Measurements from ENCODE around the gene R3HDML. TPM values are rescaled to one million over a fixed set of nuclear protein-coding genes. Genes with fewer than 3 reads are reported as not detected.

Gene R3HDML
- total RNA-seq, 1 donor from 2014 or later = not detected

DNA sequence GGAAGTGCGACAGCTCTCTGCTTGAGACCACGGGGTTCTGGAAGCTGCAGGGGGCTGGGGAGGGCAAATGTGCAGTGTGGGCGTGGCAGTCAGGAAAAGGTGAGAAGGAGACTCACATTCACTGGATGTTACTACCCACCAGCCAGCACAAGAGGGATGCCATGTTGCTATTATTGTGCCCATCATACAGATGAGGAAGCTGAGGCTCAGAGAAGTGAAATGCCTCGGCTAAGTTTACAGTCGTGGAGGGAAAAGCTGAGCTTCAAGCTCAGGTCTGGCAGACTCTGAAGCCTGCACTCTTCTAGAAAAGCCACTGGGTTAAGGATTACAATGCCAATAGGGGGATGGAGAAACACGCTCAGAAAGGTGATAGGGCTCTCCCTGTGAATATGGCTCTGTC is 53.0 kb downstream of the R3HDML start:
- Histone ChIP-seq H3K27ac (ENCODE audit: low read depth, low read length) (no peak overlapping the region), H3K9ac (ENCODE audit: low read depth in 1 of 3, low read length in 3 of 3) (no peak overlapping the region), H3K9me3 (ENCODE audit: control insufficient read depth in 3 of 3, low read length in 3 of 3) (no peaks in the 10 kb centered on the region), H3K4me1 (ENCODE audit: control insufficient read depth in 3 of 3, insufficient read depth in 3 of 3, low read length in 3 of 3) (peaks cover 0 to 5% (median 3%) of the 10 kb centered on the region in 3 donors), H3K4me3 (ENCODE audit: low read length in 3 of 3) (no peak overlapping the region), H3K27me3 (ENCODE audit: control insufficient read depth in 3 of 3, insufficient read depth in 3 of 3, low read length in 3 of 3) (peaks cover 7 to 27% (median 22%) of the 10 kb centered on the region in 3 donors), H3K36me3 (ENCODE audit: control insufficient read depth in 3 of 3, insufficient read depth in 3 of 3, low read length in 3 of 3) (no peaks in the 10 kb centered on the region)

DNA sequence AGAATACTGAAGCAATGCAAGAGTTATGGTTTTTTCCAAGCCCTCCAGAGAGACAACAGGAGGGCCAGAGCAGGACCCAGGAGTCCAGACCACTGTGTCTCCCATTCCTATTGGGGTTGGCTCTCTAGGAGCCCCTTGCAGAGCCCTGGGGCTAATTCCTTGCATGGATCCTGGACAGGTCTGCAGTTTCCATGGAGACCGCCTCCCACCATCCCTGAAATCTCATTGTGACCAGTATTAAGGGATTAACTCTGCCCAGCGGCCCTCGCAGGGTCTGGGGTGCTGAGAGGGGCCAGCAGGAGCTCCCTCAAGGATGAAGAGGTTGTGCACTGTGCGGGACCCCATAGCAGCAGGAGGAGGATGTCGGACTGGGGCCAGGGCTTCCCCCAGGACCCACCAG is 53.4 kb downstream of the R3HDML start:
- H3K27me3 ChIP-seq (ENCODE audit: control insufficient read depth in 3 of 3, insufficient read depth in 3 of 3, low read length in 3 of 3) = peaks cover 10 to 27% (median 22%) of the 10 kb centered on the region in 3 donors
- peaks cover 0 to 5% (median 3%) of the 10 kb centered on the region in 3 donors for H3K4me1 ChIP-seq (ENCODE audit: control insufficient read depth in 3 of 3, insufficient read depth in 3 of 3, low read length in 3 of 3)
- no peak overlapping the region for H3K9ac ChIP-seq (ENCODE audit: low read depth in 1 of 3, low read length in 3 of 3)
- H3K27ac ChIP-seq (ENCODE audit: low read depth, low read length) = no peak overlapping the region
- no peaks in the 10 kb centered on the region for H3K9me3 ChIP-seq (ENCODE audit: control insufficient read depth in 3 of 3, low read length in 3 of 3)
- H3K36me3 ChIP-seq (ENCODE audit: control insufficient read depth in 3 of 3, insufficient read depth in 3 of 3, low read length in 3 of 3) = no peaks in the 10 kb centered on the region
- H3K4me3 ChIP-seq (ENCODE audit: low read length in 3 of 3) = no peak overlapping the region

DNA sequence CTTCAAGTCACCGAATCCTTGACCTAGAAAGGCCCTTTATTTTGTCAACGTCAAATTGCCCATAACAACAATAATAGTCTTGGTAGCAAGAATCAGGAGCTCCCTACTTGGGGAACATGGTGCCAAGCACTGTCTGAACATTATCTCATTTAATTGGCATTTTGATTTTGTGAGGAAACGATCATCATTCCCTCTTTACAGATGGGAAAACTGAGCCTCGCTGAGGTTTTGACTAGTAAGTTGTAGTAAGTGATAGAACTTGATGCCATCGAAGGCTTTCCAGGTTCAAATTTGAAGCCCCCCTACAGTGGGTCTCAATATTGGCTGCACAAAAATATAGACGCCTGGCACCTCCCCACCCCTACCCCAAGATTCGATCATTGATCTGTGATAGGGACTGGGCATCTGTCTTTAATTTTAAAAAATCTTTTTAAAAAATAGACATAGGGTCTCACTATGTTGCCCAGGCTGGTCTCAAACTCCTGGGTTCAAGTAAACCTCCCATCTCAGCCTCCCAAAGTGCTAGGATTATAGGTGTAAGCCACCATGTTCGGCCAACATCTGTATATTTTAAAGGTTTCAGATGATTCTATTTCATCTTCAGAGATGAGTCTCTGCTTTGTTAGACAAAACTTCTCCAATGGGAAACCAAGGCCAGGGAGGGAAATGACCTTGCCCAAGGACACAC is 55.4 kb downstream of the R3HDML start:
- Histone ChIP-seq H3K9ac (ENCODE audit: low read depth in 1 of 3, low read length in 3 of 3) (no peak overlapping the region), H3K4me3 (ENCODE audit: low read length in 3 of 3) (no peak overlapping the region), H3K9me3 (ENCODE audit: control insufficient read depth in 3 of 3, low read length in 3 of 3) (no peaks in the 10 kb centered on the region), H3K27me3 (ENCODE audit: control insufficient read depth in 3 of 3, insufficient read depth in 3 of 3, low read length in 3 of 3) (peaks cover 14 to 36% (median 22%) of the 10 kb centered on the region in 3 donors), H3K27ac (ENCODE audit: low read depth, low read length) (no peak overlapping the region), H3K4me1 (ENCODE audit: control insufficient read depth in 3 of 3, insufficient read depth in 3 of 3, low read length in 3 of 3) (peaks cover 0 to 5% (median 3%) of the 10 kb centered on the region in 3 donors), H3K36me3 (ENCODE audit: control insufficient read depth in 3 of 3, insufficient read depth in 3 of 3, low read length in 3 of 3) (no peaks in the 10 kb centered on the region)

DNA sequence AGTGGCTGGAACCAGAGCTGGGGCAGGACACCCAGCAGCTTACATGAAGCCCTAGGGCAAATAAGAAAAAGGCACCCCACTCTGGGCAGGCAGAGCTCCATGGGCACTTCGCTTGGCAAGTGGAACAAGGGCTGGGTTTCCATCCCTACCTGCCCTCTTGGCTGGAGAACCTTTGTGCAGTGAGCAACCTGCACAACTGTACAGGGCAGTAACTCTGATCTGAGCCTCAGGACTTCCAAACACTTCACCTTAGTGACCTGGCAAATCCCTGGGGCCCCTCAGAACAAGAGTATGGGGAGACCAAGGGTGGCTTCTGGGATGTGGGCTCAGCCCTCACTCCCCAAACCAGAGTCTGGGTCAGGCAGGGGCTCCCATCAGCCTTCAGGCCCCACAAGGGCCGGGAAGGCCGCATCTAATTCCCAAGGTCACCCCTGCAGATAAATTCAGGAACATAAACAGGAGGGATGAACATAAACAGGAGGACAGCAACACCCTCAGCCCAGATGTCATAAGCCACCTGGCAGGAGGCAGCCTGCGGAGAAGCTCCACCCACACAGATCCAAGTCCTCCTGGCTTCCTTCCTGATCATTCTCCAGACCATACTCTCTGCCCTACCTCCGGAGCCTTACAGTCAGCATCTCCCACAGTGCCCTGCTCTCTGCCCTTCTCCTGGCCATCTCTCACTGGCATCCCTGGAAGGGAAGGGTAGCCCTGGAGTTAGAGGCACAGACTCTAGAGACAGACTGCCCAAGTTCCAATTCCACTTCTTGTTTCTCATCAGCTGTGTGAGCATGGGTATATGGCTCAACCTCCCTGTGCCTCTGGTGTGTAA is 56.1 kb downstream of the R3HDML start:
- Histone ChIP-seq H3K4me3 (ENCODE audit: low read length in 3 of 3) (no peak overlapping the region), H3K9ac (ENCODE audit: low read depth in 1 of 3, low read length in 3 of 3) (no peak overlapping the region), H3K4me1 (ENCODE audit: control insufficient read depth in 3 of 3, insufficient read depth in 3 of 3, low read length in 3 of 3) (peaks cover 0 to 5% (median 3%) of the 10 kb centered on the region in 3 donors), H3K9me3 (ENCODE audit: control insufficient read depth in 3 of 3, low read length in 3 of 3) (no peaks in the 10 kb centered on the region), H3K27me3 (ENCODE audit: control insufficient read depth in 3 of 3, insufficient read depth in 3 of 3, low read length in 3 of 3) (peaks cover 14 to 33% (median 21%) of the 10 kb centered on the region in 3 donors), H3K36me3 (ENCODE audit: control insufficient read depth in 3 of 3, insufficient read depth in 3 of 3, low read length in 3 of 3) (no peaks in the 10 kb centered on the region), H3K27ac (ENCODE audit: low read depth, low read length) (no peak overlapping the region)

DNA sequence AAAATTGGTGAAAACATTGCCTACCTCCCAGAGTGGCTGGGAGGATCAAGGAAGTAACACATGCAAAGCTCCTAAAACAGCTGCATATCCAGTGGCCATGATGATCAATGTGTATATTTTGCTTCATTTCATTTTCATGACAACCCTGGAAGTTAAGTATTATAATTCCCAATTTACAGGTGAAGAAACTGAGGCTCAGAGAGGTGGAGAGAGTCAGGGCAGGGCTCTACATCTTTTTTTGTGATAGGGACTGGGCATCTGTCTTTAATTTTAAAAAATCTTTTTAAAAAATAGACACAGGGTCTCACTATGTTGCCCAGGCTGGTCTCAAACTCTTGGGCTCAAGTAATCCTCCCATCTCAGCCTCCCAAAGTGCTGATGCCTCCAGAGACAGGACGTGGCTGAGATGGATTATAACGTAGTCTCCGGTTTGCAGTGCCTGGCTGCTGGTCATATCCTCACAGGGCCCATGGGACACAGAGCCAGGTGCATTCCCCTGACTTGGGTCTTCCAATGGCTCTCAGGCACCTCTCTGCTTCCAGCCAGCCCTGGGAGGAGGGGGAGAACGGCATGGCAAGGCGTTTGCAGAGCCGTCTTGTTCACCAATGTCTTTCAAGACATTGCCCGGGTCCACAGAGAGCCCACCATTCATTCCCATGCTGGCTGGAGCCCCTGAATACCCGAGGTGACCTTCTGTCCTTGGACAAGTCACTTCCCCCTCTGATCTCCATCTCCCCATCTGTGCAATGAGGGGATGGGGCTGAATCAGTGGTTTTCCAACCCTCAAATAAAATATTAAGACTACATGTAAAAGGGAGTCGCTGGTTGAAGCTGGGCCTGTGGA is 57.0 kb downstream of the R3HDML start:
- Histone ChIP-seq H3K4me1 (ENCODE audit: control insufficient read depth in 3 of 3, insufficient read depth in 3 of 3, low read length in 3 of 3) (no peaks in the 10 kb centered on the region), H3K4me3 (ENCODE audit: low read length in 3 of 3) (no peak overlapping the region), H3K27me3 (ENCODE audit: control insufficient read depth in 3 of 3, insufficient read depth in 3 of 3, low read length in 3 of 3) (peaks cover 8 to 25% (median 15%) of the 10 kb centered on the region in 3 donors), H3K9ac (ENCODE audit: low read depth in 1 of 3, low read length in 3 of 3) (no peak overlapping the region), H3K27ac (ENCODE audit: low read depth, low read length) (no peak overlapping the region), H3K36me3 (ENCODE audit: control insufficient read depth in 3 of 3, insufficient read depth in 3 of 3, low read length in 3 of 3) (no peaks in the 10 kb centered on the region), H3K9me3 (ENCODE audit: control insufficient read depth in 3 of 3, low read length in 3 of 3) (no peaks in the 10 kb centered on the region)

DNA sequence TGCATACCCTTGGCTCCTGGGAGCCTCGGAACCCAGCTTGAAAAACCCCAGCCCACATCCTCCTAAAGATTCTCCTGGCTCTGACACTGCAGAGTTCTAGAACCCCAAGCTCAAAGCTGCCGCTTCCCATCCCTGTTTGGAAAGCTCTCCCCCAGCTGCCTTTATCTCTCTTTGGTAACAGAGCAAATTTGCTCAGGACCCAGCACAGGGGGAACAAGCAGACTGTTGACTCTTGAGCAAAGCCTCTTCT is 57.5 kb downstream of the R3HDML start:
- no peaks in the 10 kb centered on the region for H3K9me3 ChIP-seq (ENCODE audit: control insufficient read depth in 3 of 3, low read length in 3 of 3)
- no peaks in the 10 kb centered on the region for H3K4me1 ChIP-seq (ENCODE audit: control insufficient read depth in 3 of 3, insufficient read depth in 3 of 3, low read length in 3 of 3)
- peaks cover 9 to 19% (median 9%) of the 10 kb centered on the region in 3 donors for H3K27me3 ChIP-seq (ENCODE audit: control insufficient read depth in 3 of 3, insufficient read depth in 3 of 3, low read length in 3 of 3)
- no peaks in the 10 kb centered on the region for H3K36me3 ChIP-seq (ENCODE audit: control insufficient read depth in 3 of 3, insufficient read depth in 3 of 3, low read length in 3 of 3)
- H3K4me3 ChIP-seq (ENCODE audit: low read length in 3 of 3) = no peak overlapping the region
- no peak overlapping the region for H3K27ac ChIP-seq (ENCODE audit: low read depth, low read length)
- no peak overlapping the region for H3K9ac ChIP-seq (ENCODE audit: low read depth in 1 of 3, low read length in 3 of 3)

DNA sequence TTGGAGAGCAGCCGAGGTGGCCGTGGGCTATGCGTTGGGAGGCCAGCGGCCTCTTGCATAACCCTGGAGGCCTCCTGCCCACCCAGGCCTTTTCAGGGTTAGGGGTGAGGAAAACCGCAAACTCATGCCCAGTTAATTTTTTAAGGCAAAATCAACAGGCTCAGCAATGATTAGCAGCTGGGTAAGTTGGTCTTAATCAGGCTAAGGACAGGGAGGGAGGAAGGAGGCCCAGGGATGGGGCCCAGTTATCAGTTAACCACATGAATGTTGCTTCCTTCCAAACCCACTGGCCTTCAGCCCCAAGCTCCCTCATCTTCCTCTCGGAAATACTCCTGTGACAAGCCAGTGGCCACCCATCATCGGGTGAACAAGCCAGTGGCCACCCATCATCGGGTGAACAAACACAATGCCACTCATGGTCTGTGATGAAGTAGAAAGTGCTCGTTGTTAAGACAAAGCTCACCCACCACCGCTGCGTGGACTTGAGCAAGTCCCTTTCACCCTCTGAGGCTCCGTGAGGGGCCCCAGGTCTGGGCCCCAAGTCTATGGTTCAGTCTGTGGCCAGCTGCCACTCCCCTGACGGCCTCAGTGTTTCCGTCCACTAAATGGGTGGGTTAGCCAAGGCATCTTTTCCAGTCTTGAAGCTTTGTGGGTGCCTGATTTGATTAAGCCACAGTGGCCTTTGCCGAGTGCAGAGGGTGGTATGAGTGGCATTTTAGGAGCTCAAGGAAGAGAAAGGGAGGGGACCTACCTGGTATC is 58.0 kb downstream of the R3HDML start:
- Histone ChIP-seq H3K9me3 (ENCODE audit: control insufficient read depth in 3 of 3, low read length in 3 of 3) (no peaks in the 10 kb centered on the region), H3K36me3 (ENCODE audit: control insufficient read depth in 3 of 3, insufficient read depth in 3 of 3, low read length in 3 of 3) (no peaks in the 10 kb centered on the region), H3K27me3 (ENCODE audit: control insufficient read depth in 3 of 3, insufficient read depth in 3 of 3, low read length in 3 of 3) (peaks cover 5 to 15% (median 12%) of the 10 kb centered on the region in 3 donors), H3K27ac (ENCODE audit: low read depth, low read length) (no peak overlapping the region), H3K9ac (ENCODE audit: low read depth in 1 of 3, low read length in 3 of 3) (no peak overlapping the region), H3K4me3 (ENCODE audit: low read length in 3 of 3) (peak overlapping the region in 1 of 3 donors; percentile 17), H3K4me1 (ENCODE audit: control insufficient read depth in 3 of 3, insufficient read depth in 3 of 3, low read length in 3 of 3) (no peaks in the 10 kb centered on the region)

DNA sequence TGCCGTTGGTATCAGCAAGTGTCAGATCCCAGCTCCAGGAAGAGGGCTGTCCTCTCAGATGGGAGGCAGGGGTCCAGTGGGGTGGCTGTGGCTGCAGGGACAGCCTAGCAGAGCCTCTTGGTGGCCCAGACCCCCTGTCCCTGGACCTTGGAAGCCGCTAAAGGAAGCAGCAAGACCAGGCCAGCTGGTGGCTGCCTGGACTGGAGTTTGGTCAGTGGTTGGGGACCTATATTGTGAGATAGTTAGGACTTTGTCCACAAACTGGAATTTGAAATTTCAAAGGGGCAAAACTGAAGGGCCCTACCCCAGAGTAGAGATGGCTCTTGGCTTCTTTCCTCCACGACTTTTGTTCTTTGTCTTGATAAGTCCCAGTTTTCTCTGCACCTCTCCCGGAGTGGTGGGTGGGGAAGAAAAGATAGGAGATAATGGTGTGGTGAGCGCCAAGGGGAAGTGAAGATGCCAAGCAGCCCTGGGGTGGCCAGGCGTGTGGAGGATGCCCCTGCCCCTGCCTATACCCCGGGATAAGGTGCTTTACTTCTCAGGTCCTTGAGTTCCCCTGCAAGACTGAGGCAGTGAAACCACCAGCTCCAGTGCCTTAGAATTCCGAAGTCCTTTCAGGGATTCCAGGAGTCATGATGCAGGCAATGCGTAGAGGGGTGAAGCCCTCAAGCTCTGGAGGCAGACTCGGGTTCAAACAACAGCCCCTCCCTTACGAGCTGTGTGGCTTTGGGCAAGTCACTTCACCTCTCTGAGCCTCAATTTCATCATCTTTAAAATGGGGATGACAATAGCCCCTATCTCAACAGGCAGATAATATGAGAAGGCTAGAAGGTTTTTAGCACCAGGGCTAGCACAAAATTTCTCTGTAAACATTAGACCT is 58.9 kb downstream of the R3HDML start:
- Histone ChIP-seq H3K4me3 (ENCODE audit: low read length in 3 of 3) (no peak overlapping the region), H3K36me3 (ENCODE audit: control insufficient read depth in 3 of 3, insufficient read depth in 3 of 3, low read length in 3 of 3) (no peaks in the 10 kb centered on the region), H3K4me1 (ENCODE audit: control insufficient read depth in 3 of 3, insufficient read depth in 3 of 3, low read length in 3 of 3) (no peaks in the 10 kb centered on the region), H3K9ac (ENCODE audit: low read depth in 1 of 3, low read length in 3 of 3) (no peak overlapping the region), H3K9me3 (ENCODE audit: control insufficient read depth in 3 of 3, low read length in 3 of 3) (no peaks in the 10 kb centered on the region), H3K27ac (ENCODE audit: low read depth, low read length) (no peak overlapping the region), H3K27me3 (ENCODE audit: control insufficient read depth in 3 of 3, insufficient read depth in 3 of 3, low read length in 3 of 3) (peaks cover 3 to 15% (median 9%) of the 10 kb centered on the region in 3 donors)

Data from skeletal muscle tissue (tissue), 4 donors.